Activated T-cell treated with anti-CD3 and anti-CD28 coated beads, Interleukin-2, amount 50 U/mL, for 48 hours (primary cell): ENCODE measurements around the gene NKX2-1.
A peak's percentile ranks its signal among the peaks of the same experiment; 100 is the strongest.
"Not testable (repeated sequence)": the region's sequence is repeated elsewhere in the genome, so short reads cannot be mapped to it uniquely, and the experiment has no call there.

ENCODE experiments used
- DNase-seq, 2 experiments: peaks; one replicate each; pipeline ENCODE4 v3.0.0-alpha.2; 2020

The NKX2-1 gene

DNA sequence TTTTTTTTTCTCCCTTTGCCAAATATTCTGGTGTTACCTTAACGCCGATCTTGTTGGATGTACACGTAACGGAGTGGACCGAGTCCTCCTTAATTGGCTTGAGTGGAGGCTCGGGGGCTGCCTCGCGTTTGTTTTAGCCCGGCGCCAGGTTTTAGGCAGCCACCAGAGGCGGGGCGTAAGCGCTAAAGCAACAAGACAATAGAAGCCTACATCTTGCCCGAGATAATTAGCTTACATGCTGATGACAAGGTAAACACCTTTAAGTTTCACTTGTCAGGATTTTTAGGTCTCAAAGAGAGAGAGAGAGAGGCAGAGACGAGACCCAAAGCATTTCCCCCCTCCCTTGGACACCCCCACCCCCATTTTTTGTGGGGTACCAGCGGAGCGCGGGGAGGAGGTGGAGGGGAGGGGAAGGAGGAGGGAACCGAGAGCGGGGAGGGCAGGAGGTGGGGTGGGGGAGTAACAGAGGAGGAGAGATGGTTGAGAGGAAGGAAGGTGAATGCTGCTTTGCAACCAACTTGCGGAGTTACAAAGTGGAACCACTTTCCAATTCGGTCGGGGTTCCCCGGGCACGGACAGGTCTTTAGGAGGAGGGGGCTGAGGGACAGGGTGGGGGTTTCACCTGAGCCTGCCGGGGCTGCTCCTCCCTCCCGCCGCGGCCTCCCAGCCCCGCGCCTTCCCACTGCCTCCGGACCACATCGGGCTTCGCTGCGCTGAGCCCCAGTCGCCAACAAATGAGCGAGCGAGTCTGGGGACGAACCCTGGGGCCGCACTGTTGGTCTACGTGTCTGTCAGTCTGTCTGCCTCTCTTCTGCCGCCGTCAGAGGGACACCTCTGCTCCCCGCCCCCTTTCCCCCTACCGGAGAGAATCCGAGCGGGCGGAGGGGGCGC, at the start of gene NKX2-1:
Gene NKX2-1, minus strand, starts transcription at position 802 of the 891 bp plus-strand sequence. Its CDS starts 103 bp downstream, at position 699.
- DNase-seq = no peak

DNA sequence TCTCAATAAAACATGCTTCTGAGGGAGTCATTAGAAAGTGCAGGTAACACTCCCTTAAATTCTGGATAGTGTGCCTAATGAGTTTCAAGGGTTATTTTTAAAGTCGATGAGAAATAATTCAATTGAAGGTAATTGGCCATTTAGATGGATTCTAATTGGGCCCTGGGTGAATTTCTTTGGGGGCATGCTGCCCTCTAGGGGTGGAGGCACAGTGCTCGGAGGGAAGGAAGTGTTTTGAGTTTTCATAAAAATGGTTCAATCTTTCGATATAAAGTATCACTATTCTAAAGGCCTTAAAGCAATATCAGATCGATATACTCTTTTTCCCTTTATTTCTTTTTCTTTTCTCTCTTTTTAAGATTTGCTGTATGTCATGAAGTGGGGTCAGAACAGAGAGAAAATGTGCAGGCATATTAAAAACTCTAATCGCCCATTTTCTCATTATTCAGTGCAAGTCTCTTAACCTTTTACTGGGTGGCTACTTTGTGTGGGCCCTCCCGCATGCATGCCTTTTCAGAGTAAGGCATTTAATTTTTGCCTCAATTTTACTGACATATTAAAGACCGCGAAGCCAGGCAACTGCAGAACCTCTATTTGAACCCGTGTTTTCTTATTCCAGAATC, 36.9 kb upstream of the NKX2-1 start:
- peak; percentile 35 to 43 for DNase-seq

DNA sequence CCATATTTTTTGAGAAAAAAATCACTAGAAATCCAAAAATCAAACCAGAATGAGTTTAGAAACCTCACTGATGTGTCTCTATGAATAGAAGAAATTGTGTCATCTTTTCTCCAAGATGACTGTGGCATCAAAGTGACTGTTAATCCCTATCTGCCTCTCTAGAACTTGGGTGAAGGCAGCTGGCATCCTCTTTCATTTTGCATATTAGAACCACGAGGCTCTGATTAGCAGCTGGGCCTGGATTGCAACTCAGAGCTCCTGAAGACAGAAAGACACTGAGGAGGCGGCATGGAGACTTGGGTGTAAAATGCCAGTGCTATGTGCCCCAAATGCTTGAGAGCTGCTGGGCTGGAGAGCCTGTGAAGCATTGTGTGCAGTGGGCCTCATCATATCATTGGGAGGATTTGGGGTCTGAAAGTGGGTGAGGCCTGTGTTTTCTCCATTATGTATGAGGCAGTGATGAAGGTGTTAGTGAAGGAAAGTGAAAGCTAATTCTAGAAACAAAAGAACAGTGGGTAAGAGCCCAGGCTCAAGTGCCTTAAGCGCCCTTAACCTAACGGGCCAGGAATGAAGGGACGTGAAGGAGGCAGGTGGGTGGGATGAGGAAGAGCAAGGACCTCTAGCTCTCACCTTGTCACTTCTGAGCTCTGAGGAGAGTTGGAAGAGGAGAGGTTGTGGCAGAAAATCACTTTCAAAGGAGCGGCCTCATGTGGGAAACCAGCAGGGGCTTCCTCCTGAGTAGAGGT, 36.1 kb upstream of the NKX2-1 start:
- DNase-seq = no peak

DNA sequence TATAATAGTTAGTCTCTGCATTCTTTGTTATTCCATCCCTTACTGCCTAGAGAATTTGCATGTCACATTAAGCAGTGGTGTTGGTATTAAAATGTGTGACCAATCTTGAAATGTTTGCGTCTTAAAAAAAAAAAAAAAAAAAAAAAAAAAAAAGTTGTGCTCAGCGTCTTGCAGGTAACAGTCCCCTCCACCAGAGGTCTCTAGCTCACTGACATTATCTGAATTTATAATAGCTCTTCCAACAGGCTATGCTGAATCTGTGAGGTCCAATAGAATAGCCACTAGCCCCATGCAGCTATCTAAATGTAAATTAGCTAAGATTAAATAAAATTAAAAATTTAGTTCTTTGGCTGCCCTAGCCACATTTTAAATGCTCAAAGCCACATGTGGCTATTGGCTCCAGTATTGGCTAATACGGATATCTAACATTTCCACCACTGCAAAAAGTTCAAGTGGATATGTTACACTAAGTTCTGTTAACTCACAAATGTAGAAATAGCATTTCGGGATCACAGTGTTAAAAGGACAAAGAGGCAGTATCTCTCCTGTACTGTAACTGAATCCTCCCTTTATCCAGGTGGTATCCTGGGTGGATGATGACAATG, 33.7 kb upstream of the NKX2-1 start:
- DNase-seq = no peak

DNA sequence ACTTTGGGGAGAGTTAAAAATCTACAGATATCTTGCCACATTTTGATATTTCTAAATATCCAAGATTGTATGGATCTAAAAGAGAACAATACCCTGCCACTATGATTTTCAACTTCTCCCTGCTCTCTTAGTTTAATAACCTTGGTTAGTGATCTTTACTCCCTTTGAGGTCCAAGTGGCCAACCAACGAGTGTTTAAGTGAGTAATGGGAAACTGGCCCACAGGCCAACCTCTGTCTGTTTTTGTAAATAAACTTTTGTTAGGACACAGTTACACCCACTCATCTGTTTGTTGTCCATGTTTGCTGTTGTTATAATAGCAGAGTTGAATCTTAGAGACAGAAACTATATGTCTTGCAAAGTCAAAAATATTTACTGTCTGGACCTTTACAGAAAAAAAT, 30.9 kb upstream of the NKX2-1 start:
- no peak for DNase-seq

DNA sequence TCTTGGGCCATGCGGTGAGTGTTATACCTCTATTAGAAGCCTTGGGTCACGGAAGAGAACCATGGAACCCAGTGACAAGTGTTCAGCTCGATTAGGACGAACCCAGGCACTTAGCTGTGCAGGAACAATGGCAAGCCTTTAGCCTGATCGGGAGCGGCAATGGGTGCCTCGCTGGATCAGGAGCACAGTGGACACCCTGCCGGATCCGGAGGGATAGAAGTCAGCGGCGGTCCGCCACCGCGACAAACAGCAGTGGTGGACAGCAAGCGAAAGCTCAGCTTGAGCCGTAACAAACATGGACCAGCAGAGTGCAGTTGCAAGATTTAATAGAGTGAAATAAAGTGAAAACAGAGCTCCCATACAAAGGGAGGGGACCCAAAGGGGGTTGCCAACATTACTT, 24.2 kb upstream of the NKX2-1 start:
- DNase-seq = not testable (repeated sequence)

DNA sequence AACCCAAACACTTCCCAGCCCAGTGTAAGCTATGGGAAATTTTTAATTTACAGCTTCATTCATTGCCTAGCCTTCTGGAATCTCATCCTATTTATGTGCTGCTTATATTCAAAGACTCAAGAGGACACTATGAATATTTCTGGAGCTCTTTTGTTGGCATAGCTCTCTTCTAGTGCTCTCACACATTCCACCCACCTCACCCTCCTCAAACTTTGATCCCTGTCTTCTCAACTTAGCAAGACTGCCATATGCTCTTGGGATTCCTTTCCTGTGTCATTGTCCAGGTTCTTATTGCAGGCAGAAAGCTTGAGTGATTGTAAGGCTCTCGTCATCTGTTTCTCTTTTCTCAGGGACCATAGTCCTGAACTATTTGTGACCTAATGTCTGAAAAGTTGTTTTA, 18.0 kb upstream of the NKX2-1 start:
- DNase-seq = no peak

DNA sequence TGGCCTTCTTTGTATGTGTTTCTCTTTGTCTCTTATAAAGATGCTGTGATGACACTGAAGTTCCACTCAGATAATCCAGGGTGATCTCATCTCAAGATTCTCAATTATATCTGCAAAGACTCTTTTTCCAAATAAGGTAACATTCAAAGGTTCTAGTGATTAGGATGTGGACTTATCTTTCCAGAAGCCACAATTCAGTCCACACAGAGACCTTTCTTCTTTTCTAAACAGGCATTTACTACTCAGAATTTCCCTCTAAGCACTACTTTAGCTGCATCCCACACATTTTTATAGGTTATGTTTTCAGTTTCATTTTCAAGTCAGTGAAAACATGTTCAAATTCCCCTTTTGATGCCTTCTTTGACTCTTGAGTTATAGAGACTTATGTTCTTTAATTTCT, 9.0 kb upstream of the NKX2-1 start:
- no peak for DNase-seq

DNA sequence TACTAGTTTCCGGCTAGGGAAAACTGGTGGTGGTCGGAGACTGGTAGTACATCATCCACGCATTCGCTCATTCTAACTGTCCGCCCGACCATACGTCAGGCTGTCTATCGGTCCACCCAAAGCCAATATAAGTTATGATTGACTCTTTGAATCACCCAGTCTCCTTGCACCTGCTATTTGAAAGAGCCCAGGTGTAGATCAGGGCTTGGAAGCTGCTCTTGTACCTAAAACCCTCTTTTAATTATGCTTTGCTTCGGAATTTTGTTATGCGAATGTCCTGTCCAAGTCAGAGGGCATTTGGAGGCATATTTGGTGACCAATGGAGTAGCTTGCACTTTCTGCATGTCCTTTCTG, 5.7 kb upstream of the NKX2-1 start:
- DNase-seq = no peak

DNA sequence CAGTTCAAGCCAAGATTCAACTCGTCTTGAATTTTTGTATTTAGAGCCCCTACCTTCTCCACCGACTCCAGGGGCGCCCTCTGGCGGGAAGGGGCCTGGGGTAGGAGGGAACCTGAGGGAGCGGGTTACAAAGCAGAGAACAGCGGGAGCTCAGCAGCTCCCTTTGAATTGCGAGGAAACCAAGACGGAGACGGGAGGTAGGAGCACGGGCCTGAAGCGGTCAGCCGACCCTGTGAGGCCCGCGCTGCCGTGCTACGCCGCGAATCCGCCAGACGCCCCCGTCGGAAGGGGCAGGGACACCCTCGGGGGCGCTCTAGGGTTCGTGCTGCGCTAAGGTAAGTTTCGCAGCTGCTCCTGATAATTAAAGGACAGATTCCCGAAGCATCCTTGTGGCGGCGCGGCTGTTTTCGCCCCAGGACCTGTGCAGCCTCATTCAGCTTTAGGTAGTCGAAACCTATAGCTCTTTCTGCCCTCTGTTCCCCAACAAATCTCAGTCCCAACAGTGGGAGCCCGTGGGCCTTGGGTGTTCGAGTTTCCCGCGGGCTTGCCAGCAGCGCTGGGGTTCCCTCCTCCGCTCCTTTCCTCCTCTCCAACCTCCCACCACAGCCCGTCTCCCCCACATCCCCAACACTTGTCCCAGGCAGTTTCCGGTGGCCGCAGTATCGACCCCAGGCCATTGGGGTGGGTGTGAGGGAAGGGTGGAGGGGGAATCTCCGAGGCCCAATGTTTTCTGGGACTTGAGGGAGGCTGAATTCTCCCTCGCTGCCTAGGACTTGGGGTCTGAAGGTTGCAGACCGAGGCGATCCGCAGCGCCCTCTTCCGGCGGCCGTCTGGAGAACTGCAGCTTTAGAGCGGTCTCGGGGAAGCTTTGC, 5.1 kb upstream of the NKX2-1 start:
- DNase-seq = peak in 1 of 2 experiments; percentile 51

DNA sequence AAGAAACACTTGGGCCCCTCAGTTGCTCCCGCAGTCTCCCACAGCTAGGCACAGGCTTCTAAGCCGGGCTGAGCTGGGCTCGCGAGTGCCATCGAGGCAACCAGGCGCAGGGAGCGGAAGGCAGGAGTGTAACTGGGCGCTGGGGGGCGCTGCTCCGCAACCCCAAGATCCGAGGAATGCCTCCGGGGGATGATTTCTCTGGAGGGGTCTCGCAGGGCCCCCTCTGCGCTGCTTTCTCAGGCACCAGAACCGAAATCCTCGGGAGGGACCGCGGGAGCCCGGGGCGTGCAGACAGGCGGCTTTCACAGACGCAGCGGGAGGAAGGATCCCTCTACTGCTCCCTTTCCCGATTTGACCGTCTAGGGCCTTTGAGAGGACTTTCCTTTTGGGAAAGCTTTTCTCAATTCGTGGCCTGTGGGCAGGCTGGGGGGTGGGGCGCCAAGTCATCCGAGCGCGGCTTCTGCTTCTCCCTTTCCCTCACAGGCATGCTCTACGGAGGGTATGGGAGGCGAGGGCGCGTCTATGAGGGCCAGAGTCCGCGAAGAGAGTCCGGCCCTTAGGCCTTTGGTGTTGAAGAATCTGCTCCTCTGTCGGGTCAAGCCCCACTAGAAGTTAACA, 4.3 kb upstream of the NKX2-1 start:
- no peak for DNase-seq

DNA sequence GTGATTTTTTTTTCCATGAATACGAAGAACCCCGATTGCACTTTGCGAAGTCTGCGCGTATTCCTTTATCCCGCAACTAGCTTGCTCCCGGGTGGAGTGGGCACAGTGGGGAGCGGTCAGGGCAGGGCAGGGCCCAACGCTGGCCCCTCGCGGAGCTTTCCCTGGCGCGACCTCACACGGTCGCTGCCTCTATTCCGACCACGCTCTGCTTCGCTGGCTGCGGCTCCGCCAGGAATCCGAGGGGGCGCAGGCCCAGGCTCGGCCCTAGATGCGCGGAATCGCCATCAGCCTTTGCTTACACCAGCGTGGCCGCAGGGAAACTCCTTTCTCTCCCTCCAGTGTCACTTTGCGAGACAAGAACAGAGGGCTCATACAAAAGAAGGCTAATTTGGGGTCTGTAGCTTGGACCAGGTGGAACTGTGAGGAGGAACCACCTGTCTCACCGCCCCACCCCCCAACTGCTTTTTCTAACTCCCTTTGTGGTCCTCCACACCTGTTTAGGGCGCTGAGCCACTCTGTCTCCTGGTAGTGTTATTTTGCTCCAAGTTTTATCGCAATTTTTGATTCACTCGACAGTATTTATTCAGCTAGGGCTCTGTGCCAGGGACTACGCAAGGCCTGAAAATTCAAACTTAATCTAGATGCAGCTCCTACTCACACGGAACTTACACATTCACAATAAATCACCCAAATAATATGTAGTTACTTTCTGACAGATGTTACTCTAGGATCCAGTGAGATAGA, 3.1 kb upstream of the NKX2-1 start:
- DNase-seq = no peak

DNA sequence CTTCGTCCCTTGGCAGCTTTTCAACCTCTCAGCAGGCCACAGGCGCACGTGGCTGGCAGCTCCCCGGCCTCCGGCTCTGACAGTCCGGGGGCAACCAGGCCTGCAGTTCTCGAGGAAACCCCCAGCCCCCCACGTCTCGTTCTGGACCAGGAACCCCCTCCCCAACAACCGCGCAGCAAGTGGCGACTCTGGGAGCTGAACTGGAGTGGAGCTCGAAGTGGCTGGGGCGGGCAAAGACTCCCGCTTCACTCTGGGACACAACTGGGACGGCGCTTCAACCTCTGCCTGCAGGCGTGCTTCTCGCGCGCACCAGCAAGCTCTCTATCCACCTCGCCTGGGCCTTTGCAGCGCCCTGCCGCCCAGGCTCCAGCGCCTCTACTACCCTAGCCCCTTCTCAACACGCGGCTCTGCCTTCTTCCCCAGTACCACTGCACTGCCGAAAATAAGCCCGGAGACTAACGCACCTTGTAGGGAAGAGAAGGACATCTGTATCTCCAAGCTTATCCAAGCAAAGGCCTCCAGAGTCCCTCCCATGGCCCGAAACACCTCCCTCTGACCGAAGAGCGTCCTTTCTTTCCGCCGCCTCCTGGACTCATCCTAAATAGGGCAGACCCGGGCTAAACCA, 2.4 kb upstream of the NKX2-1 start:
- no peak for DNase-seq

DNA sequence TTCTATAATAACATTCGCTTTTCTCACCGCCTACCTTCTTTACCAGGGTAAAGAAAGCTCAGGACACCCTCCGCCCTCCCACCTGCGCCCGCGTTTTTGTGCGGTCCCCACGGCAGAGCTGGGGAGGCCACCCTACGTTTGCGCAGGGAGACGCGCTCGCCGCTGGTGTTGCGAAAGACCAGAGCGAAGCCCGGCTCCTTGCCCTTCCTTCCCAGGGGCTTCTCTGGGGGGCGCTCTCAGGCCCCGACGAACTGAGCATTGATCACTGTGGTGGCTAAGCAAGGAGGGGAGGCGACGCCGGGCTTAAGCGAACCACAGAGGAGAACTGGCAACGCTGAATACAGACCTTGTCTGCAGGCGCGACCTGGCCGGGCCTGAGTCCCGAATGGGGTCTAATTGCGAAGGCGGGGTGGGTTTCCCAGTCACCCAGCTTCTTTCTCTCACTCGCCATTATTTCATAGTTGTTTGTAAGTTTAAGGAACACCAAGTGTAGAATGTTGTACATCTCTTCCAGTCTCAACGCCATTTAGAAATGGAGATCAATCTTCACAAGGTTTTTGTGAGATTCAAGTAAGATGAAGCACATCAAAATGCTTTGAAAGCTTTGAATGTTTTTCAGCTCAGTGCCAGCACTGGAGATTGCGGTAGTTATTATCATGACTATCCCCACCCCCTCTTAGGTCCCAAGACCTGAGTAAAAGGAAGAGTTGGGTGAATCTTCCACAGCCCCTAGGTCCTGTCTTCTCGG, 1.7 kb upstream of the NKX2-1 start:
- no peak for DNase-seq

DNA sequence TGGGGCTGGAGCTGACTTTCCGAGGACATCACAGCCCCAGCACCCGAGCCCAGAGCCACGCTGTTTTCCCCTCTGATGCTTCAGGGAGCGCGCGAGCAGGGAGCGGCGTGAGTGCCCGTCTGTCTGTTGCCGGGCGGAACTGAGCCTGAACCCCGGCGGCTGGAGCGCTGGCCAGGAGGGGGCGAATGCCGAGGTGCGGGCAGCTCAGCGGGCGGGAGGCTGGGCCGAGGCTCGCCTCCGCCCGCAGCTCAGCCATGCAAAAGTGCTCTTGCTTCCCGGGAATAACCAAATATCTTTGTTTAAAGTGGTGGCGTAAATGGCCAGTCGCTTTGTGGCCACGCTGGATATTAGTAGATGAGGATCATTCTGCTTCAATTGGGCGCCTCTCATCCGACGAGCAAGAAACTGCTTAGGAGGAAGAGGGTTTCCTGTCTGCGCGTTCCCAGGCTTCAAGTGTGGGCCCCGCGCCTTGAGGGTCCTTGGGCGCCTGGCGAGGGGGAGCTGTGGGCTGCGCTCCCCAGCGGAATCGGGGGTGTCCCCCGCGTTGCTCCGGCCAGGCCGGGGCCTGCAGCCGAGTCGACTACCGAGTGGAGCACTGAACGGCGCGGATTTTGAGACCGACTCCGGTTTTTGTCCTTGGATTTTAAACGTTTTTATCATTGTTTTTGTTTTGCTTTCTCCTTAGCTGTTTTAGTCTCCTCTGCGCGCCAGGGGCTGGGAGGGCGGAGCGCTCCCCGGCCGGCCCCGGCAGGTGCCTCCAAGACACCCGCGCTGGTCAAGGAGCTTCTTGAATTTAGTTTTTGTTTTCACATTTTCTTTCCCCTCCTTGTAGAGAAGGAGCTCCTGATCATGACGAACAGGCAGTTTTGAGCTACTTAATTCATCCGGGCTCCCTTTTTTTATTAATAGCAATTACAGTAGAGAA, 831 bp upstream of the NKX2-1 start:
- no peak for DNase-seq

DNA sequence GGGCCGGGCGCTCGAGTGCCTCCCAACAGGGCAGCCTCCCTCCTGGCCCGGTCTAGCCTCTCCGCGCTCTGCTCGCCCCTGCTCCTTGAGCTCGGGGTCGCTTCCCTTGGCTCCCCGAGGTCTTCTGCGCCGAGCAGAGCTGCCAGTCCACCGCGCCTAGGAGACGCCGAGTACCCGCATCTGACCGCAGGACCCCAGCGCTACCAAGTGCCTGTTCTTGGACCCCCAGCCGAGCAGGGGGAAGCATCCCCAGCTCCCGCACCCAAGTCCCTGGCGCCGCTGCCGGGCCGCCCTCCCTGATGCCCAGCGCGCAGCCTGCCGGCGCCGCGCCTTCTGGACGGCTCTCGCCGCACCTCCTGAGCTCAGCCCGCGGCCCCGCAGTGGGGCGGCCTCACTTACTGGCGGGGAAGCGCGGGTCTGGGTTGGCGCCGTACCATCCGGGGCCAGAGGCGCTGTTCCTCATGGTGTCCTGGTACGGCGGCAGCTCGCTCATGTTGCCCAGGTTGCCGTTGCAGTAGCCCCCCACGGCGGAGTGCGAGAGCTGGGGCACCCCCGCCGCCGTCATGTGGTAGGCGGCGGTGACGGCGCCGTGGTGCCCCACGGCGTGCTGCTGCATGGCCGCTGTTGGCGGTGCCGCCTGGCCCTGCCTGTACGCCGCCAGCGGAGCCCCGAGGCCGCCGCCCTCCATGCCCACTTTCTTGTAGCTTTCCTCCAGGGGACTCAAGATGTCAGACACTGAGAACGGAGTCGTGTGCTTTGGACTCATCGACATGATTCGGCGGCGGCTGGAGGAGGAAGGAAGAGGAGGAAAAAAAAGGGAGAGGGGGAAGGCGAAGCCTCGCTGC, 1.2 kb downstream of the NKX2-1 start:
- no peak for DNase-seq

DNA sequence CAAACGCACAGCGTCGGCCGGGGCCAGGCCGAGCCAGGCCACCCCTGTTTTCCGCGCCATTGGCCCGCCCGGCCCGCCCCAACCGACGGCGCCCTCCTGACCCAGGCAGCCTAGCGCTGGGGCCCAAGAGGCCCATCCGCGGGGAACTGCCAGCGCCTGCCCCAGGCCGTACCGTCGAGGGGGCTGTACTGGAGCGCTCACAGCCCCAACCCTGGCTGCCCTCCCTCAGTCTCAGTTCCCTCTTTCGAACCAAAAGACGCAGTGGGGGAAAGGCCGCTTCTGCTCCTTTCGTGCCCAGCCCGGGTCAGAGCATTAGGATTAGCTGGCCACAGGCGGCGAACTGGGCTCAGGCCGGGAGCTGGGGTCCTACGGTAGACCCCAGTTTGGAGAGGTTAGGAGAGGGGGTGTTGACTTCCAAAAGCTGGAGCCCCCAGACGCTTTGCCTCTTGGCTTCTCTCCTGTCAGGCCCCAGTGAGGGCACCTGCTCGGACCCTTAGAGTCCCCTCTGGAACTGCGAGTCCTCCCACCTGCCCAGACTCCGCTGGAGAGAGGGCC, 1.9 kb downstream of the NKX2-1 start:
- no peak for DNase-seq
